SK-N-SH treated with all-trans-retinoic acid at 6 μM for 48 hours (cell line): ENCODE results near the gene PLA2R1.

Source experiments
- ATAC-seq: fragments of 200-7000 bp; cut with Tn5 transposase; 3 replicates; pipeline ENCODE4 v1.9.1; 2020; ENCODE audit warnings: mild to moderate bottlenecking, moderate library complexity
- ARNTL ChIP-seq: fragments of 450-650 bp; formaldehyde crosslinking; IDR thresholded peaks from 2 replicates; pipeline ENCODE4 v1.5.0; 2020; ENCODE audit warnings: low read depth, mild to moderate bottlenecking, moderate library complexity, borderline replicate concordance
- BACH2 ChIP-seq: fragments of 250-450 bp; sonication (Bioruptor Pico); IDR thresholded peaks from 2 replicates; pipeline ENCODE4 v1.9.0; 2021; ENCODE audit warnings: mild to moderate bottlenecking, borderline replicate concordance
- CSDC2 ChIP-seq: fragments of 250-450 bp; sonication (Bioruptor Pico); IDR thresholded peaks from 2 replicates; pipeline ENCODE4 v1.5.0; 2020; ENCODE audit warnings: mild to moderate bottlenecking, moderate library complexity
- ESRRG ChIP-seq: fragments of 250-450 bp; sonication (Bioruptor Pico); IDR thresholded peaks from 2 replicates; pipeline ENCODE4 v1.6.1; 2021; ENCODE audit warnings: mild to moderate bottlenecking
- GLIS3 ChIP-seq: fragments of 250-450 bp; sonication (Bioruptor Pico); IDR thresholded peaks from 2 replicates; pipeline ENCODE4 v1.5.0; 2020; ENCODE audit warnings: mild to moderate bottlenecking, moderate library complexity
- OSR1 ChIP-seq: fragments of 250-450 bp; sonication (Bioruptor Pico); IDR thresholded peaks from 2 replicates; pipeline ENCODE4 v1.8.0; 2022; ENCODE audit warnings: moderate library complexity, mild to moderate bottlenecking, inconsistent platforms
- RARB ChIP-seq: fragments of 250-450 bp; sonication (Bioruptor Pico); IDR thresholded peaks from 2 replicates; pipeline ENCODE4 v1.8.0; 2021; ENCODE audit warnings: mild to moderate bottlenecking, moderate library complexity
- TOX ChIP-seq: fragments of 250-450 bp; sonication (Bioruptor Pico); IDR thresholded peaks from 2 replicates; pipeline ENCODE4 v1.8.0; 2021; ENCODE audit warnings: mild to moderate bottlenecking, moderate library complexity, borderline replicate concordance
- ZC3H10 ChIP-seq: fragments of 250-450 bp; sonication (Bioruptor Pico); IDR thresholded peaks from 2 replicates; pipeline ENCODE4 v1.5.1; 2021; ENCODE audit warnings: mild to moderate bottlenecking, moderate library complexity
- ZFP3 ChIP-seq: fragments of 250-450 bp; sonication (Bioruptor Pico); IDR thresholded peaks from 2 replicates; pipeline ENCODE4 v1.5.0; 2020; ENCODE audit warnings: mild to moderate bottlenecking, moderate library complexity
- ZFP30 ChIP-seq: fragments of 450-650 bp; formaldehyde crosslinking; IDR thresholded peaks from 2 replicates; pipeline ENCODE4 v1.5.0; 2022; ENCODE audit warnings: mild to moderate bottlenecking, moderate library complexity
- ZNF565 ChIP-seq: fragments of 450-650 bp; formaldehyde crosslinking; conservative IDR thresholded peaks from 2 replicates; pipeline ENCODE4 v1.5.0; 2020; ENCODE audit warnings: low read depth, mild to moderate bottlenecking, moderate library complexity
- ZNF70 ChIP-seq: fragments of 450-650 bp; formaldehyde crosslinking; IDR thresholded peaks from 2 replicates; pipeline ENCODE4 v1.5.0; 2020; ENCODE audit warnings: mild to moderate bottlenecking, moderate library complexity
- ZNF8 ChIP-seq: fragments of 450-650 bp; formaldehyde crosslinking; IDR thresholded peaks from 2 replicates; pipeline ENCODE4 v1.5.0; 2020; ENCODE audit warnings: mild to moderate bottlenecking, moderate library complexity
- TF ChIP-seq, protein P1 (sequence below): fragments of 250-450 bp; sonication (Bioruptor Pico); IDR thresholded peaks from 2 replicates; pipeline ENCODE4 v1.5.1; 2021; ENCODE audit warnings: mild to moderate bottlenecking, moderate library complexity
- TF ChIP-seq, protein P2 (sequence below): fragments of 250-450 bp; sonication (Bioruptor Pico); IDR thresholded peaks from 2 replicates; pipeline ENCODE4 v1.8.0; 2021; ENCODE audit warnings: low read depth, mild to moderate bottlenecking, moderate library complexity, borderline replicate concordance
- TF ChIP-seq, protein P3 (sequence below): fragments of 250-450 bp; sonication (Bioruptor Pico); IDR thresholded peaks from 2 replicates; pipeline ENCODE4 v1.8.0; 2020; ENCODE audit warnings: mild to moderate bottlenecking, moderate library complexity, borderline replicate concordance
- TF ChIP-seq, protein P4 (sequence below): fragments of 250-450 bp; sonication (Bioruptor Pico); IDR thresholded peaks from 2 replicates; pipeline ENCODE4 v1.5.0; 2020; ENCODE audit warnings: mild to moderate bottlenecking, moderate library complexity
- TF ChIP-seq, protein P5 (sequence below): fragments of 250-450 bp; sonication (Bioruptor Pico); IDR thresholded peaks from 2 replicates; pipeline ENCODE4 v1.5.1; 2020; ENCODE audit warnings: low read depth, mild to moderate bottlenecking, moderate library complexity

Gene PLA2R1

DNA sequence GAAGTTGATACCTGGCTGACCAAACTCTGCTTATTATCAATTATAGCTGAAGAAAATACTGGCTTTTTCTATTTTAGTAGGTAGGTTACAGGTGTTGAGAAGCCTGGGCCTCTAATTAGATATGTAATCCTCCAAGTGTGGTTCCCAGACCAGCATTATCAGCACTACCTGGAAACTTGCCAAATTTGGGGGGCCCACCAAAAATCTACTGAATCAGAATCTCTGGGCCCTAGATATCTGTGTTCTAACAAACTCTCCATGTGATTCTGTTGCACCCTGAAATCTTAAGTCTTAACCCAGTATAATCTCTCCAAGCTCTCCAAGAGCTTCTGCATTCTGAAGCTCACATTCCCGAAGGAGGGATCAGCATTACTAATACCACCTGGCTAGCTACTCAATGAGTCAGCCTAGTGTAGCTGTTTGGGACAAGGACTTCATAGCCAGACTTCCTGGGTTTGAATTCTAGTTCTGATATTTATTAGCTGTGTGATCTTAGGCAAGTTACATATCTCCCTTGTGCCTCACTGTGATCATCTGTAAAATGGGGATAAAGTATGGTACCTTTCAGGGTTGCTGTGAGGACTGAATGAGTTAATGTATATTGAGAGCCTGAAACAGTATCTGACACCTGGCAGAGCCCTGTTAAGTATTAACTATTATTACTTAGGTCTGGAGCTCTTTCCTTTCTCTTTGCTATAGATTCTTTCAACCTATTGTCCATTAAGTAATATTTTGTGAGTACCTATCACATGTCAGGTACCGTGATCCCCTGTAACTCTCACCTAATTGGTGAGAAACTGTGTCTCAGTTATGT is 170.3 kb downstream of the PLA2R1 start:
- TF ChIP-seq, protein P1, sequence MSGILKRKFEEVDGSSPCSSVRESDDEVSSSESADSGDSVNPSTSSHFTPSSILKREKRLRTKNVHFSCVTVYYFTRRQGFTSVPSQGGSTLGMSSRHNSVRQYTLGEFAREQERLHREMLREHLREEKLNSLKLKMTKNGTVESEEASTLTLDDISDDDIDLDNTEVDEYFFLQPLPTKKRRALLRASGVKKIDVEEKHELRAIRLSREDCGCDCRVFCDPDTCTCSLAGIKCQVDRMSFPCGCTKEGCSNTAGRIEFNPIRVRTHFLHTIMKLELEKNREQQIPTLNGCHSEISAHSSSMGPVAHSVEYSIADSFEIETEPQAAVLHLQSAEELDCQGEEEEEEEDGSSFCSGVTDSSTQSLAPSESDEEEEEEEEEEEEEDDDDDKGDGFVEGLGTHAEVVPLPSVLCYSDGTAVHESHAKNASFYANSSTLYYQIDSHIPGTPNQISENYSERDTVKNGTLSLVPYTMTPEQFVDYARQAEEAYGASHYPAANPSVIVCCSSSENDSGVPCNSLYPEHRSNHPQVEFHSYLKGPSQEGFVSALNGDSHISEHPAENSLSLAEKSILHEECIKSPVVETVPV (CRISPR knock-in tag) = no peak
- TF ChIP-seq ZNF70 (CRISPR knock-in tag) (no peak), BACH2 (CRISPR knock-in tag) (no peak), ZNF8 (CRISPR knock-in tag) (no peak), ZFP3 (CRISPR knock-in tag) (no peak), OSR1 (CRISPR knock-in tag) (no peak), ZFP30 (no peak), ARNTL (CRISPR knock-in tag) (no peak)
- ATAC-seq = peak; percentile 87

DNA sequence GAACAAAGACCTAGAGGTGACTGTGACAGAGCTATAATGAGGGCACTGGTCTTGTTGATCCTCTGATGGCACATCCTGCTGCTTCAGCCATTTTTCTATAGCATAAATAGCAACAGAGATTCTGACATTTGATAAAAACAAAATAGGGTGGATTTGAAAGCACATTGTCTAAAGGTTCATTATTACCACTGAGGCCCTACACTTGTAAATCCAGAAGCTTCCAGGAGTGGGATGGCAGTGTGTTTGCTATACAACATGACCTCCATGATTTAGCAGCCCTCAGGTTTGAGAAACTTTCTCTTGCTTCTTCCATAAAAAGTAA is 171.2 kb downstream of the PLA2R1 start:
- TF ChIP-seq ZNF70 (CRISPR knock-in tag) (no peak), ZC3H10 (no peak)
- TF ChIP-seq, protein P2, sequence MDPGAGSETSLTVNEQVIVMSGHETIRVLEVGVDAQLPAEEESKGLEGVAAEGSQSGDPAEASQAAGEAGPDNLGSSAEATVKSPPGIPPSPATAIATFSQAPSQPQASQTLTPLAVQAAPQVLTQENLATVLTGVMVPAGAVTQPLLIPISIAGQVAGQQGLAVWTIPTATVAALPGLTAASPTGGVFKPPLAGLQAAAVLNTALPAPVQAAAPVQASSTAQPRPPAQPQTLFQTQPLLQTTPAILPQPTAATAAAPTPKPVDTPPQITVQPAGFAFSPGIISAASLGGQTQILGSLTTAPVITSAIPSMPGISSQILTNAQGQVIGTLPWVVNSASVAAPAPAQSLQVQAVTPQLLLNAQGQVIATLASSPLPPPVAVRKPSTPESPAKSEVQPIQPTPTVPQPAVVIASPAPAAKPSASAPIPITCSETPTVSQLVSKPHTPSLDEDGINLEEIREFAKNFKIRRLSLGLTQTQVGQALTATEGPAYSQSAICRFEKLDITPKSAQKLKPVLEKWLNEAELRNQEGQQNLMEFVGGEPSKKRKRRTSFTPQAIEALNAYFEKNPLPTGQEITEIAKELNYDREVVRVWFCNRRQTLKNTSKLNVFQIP = no peak
- TF ChIP-seq, all 23 proteins: peak for 0
- ATAC-seq = no peak

DNA sequence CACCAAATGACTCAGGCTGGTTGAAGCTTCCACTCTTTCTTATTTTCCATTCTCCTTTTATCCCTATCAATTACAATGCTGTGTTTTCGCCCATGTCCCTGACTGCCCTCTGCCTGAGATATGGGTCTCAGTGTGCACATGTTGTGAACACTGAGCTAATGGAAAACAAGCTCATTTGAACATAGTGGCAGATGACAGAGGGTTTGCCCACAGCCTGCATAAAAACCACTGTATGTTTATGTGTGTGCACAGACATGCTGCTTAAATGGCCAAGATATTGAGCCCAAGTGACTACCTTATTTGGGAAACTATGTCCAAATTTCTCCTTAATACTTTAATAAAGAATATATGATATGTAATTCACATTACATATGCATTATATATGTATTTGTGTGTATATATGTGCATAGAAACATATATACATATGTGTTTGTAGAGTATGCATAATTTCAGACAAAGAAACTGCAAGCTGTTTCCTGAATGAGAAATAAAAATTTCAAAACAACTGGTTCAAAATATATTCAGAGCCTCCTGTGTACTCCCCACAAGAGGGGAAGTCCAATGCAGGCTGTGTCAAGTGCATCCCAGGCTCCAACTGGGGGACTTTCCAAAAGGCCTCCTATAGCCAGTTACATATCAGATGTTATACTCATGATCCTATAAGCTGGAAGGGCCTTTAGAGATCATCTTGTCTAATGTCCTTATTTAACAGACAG is 171.7 kb downstream of the PLA2R1 start:
- ATAC-seq = no peak
- TF ChIP-seq GLIS3 (CRISPR knock-in tag) = no peak
- TF ChIP-seq TOX (CRISPR knock-in tag) = no peak
- TF ChIP-seq, protein P3, sequence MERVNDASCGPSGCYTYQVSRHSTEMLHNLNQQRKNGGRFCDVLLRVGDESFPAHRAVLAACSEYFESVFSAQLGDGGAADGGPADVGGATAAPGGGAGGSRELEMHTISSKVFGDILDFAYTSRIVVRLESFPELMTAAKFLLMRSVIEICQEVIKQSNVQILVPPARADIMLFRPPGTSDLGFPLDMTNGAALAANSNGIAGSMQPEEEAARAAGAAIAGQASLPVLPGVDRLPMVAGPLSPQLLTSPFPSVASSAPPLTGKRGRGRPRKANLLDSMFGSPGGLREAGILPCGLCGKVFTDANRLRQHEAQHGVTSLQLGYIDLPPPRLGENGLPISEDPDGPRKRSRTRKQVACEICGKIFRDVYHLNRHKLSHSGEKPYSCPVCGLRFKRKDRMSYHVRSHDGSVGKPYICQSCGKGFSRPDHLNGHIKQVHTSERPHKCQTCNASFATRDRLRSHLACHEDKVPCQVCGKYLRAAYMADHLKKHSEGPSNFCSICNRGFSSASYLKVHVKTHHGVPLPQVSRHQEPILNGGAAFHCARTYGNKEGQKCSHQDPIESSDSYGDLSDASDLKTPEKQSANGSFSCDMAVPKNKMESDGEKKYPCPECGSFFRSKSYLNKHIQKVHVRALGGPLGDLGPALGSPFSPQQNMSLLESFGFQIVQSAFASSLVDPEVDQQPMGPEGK (CRISPR knock-in tag) = no peak
- TF ChIP-seq ZNF8 (CRISPR knock-in tag) = no peak
- no peak for TF ChIP-seq CSDC2 (CRISPR knock-in tag)
- TF ChIP-seq, protein P4, sequence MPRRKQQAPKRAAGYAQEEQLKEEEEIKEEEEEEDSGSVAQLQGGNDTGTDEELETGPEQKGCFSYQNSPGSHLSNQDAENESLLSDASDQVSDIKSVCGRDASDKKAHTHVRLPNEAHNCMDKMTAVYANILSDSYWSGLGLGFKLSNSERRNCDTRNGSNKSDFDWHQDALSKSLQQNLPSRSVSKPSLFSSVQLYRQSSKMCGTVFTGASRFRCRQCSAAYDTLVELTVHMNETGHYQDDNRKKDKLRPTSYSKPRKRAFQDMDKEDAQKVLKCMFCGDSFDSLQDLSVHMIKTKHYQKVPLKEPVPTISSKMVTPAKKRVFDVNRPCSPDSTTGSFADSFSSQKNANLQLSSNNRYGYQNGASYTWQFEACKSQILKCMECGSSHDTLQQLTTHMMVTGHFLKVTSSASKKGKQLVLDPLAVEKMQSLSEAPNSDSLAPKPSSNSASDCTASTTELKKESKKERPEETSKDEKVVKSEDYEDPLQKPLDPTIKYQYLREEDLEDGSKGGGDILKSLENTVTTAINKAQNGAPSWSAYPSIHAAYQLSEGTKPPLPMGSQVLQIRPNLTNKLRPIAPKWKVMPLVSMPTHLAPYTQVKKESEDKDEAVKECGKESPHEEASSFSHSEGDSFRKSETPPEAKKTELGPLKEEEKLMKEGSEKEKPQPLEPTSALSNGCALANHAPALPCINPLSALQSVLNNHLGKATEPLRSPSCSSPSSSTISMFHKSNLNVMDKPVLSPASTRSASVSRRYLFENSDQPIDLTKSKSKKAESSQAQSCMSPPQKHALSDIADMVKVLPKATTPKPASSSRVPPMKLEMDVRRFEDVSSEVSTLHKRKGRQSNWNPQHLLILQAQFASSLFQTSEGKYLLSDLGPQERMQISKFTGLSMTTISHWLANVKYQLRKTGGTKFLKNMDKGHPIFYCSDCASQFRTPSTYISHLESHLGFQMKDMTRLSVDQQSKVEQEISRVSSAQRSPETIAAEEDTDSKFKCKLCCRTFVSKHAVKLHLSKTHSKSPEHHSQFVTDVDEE (CRISPR knock-in tag) = no peak
- TF ChIP-seq, protein P5, sequence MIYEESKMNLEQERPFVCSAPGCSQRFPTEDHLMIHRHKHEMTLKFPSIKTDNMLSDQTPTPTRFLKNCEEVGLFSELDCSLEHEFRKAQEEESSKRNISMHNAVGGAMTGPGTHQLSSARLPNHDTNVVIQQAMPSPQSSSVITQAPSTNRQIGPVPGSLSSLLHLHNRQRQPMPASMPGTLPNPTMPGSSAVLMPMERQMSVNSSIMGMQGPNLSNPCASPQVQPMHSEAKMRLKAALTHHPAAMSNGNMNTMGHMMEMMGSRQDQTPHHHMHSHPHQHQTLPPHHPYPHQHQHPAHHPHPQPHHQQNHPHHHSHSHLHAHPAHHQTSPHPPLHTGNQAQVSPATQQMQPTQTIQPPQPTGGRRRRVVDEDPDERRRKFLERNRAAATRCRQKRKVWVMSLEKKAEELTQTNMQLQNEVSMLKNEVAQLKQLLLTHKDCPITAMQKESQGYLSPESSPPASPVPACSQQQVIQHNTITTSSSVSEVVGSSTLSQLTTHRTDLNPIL (CRISPR knock-in tag) = no peak
- no peak for TF ChIP-seq RARB (CRISPR knock-in tag)
- no peak for TF ChIP-seq ZNF565
- TF ChIP-seq ESRRG (CRISPR knock-in tag) = no peak
- TF ChIP-seq ZNF70 (CRISPR knock-in tag) = no peak
- TF ChIP-seq, all 23 proteins: peak for 0
